K562 (cell line): ENCODE results near the gene ARL6IP6. TPM values are rescaled to one million over a fixed set of nuclear protein-coding genes. Genes with fewer than 3 reads are reported as not detected.

ENCODE experiments used
- CBFA2T3 ChIP-seq: fragments of 450-650 bp; IDR thresholded peaks from 2 replicates; pipeline ENCODE4 v1.6.1; 2017
- CREB1 ChIP-seq, 2 experiments: sonication (generic) in 1 of 2; formaldehyde crosslinking in 1 of 2; IDR thresholded peaks; 2 replicates each; pipeline versions ENCODE4 v1.6.1 to v1.8.0; 2012 to 2022; ENCODE audit warnings: inconsistent platforms in 1 of 2, mild to moderate bottlenecking in 1 of 2, missing genetic modification reagents in 1 of 2, moderate library complexity in 1 of 2
- MTA1 ChIP-seq: fragments of 450-650 bp; IDR thresholded peaks from 2 replicates; pipeline ENCODE4 v1.6.1; 2017; ENCODE audit warnings: borderline replicate concordance
- RBM17 ChIP-seq: fragments of 200-400 bp; formaldehyde crosslinking; IDR thresholded peaks from 2 replicates; pipeline ENCODE4 v1.6.1; 2017; ENCODE audit warnings: low read depth, mild to moderate bottlenecking, low read length, borderline replicate concordance
- SRSF1 ChIP-seq: fragments of 200-400 bp; formaldehyde crosslinking; IDR thresholded peaks from 2 replicates; pipeline ENCODE4 v1.6.1; 2017; ENCODE audit warnings: mild to moderate bottlenecking, low read depth, low read length, moderate library complexity
- STAT5A ChIP-seq: IDR thresholded peaks from 2 replicates; pipeline ENCODE4 v1.6.1; 2012; ENCODE audit warnings: low read length, inconsistent platforms, borderline replicate concordance
- TAF1 ChIP-seq: IDR thresholded peaks from 2 replicates; pipeline ENCODE4 v1.6.1; 2011; ENCODE audit warnings: mild to moderate bottlenecking, low read length, moderate library complexity; ENCODE audit not compliant: insufficient read depth, control insufficient read depth, severe bottlenecking; ENCODE audit errors: extremely low read depth
- TBP ChIP-seq: optimal IDR thresholded peaks from 2 replicates; pipeline ENCODE3; 2011; ENCODE audit warnings: low read depth, low read length, improper control_type of control experiment
- ZFPM2 ChIP-seq: fragments of 250-450 bp; sonication (Bioruptor Pico); IDR thresholded peaks from 2 replicates; pipeline ENCODE4 v1.5.1; 2022; ENCODE audit warnings: mild to moderate bottlenecking
- ZNF212 ChIP-seq: fragments of 450-650 bp; formaldehyde crosslinking; IDR thresholded peaks from 2 replicates; pipeline ENCODE4 v1.4.0; 2020; ENCODE audit warnings: mild to moderate bottlenecking
- ZNF354B ChIP-seq: fragments of 250-450 bp; sonication (Bioruptor Pico); IDR thresholded peaks from 2 replicates; pipeline ENCODE4 v1.4.0; 2020
- polyA plus RNA-seq, 8 experiments: library from polyadenylated mRNA; depleted of rRNA in 4 of 8; stranded (reverse) in 5 of 8; unstranded in 3 of 8; fragments of >200 nt; fragmentation: Nextera tagmentation in 2 of 8; fragmentation: Illumina TruSeq in 1 of 8; extraction: Ambion mirVana in 2 of 8; extraction: Trizol in 1 of 8; gene quantifications; 2 replicates each; pipeline versions ENCODE4 v1.2.1 to v1.2.3, GENCODE V29; 2011 to 2014; ENCODE audit warnings: inconsistent platforms in 1 of 8, missing spikeins in 1 of 8
- total RNA-seq, 7 experiments: library from RNA; depleted of rRNA in 6 of 7; stranded (reverse); fragments of >200 nt in 6 of 7; fragmentation: Illumina TruSeq in 2 of 7; extraction: Trizol in 2 of 7; gene quantifications; 2 replicates each; pipeline versions ENCODE4 v1.2.1 to v1.2.3, GENCODE V29; 2011 to 2021; ENCODE audit warnings: low replicate concordance in 1 of 7
- TF ChIP-seq, protein P1 (sequence below): fragments of 200-800 bp; sonication (Bioruptor generic); IDR thresholded peaks from 2 replicates; pipeline ENCODE4 v1.6.1; 2017; ENCODE audit warnings: missing genetic modification characterization, missing compliant biosample characterization
- TF ChIP-seq, protein P2 (sequence below), 2 experiments: fragments of 450-650 bp; conservative IDR thresholded peaks; 2 replicates each; pipeline ENCODE4 v1.6.1; 2017; ENCODE audit warnings: mild to moderate bottlenecking in 2 of 2, moderate library complexity in 2 of 2
- TF ChIP-seq, protein P3 (sequence below): fragments of 250-450 bp; sonication (Bioruptor Pico); IDR thresholded peaks from 2 replicates; pipeline ENCODE4 v1.5.0; 2020; ENCODE audit warnings: mild to moderate bottlenecking, borderline replicate concordance
- TF ChIP-seq, protein P4 (sequence below): fragments of 450-650 bp; conservative IDR thresholded peaks from 2 replicates; pipeline ENCODE4 v1.6.1; 2016; ENCODE audit warnings: missing genetic modification characterization, low read depth, mild to moderate bottlenecking, control low read depth, missing compliant biosample characterization
- TF ChIP-seq, protein P5 (sequence below), 2 experiments: IDR thresholded peaks; 2 replicates each; pipeline ENCODE4 v1.6.1; 2011; ENCODE audit warnings: borderline replicate concordance in 1 of 2, control low read depth in 1 of 2, low read depth in 1 of 2, low read length in 1 of 2, mild to moderate bottlenecking in 1 of 2, mixed read lengths in 1 of 2, moderate library complexity in 1 of 2; ENCODE audit not compliant: insufficient read depth in 1 of 2, insufficient read length in 1 of 2, poor library complexity in 1 of 2, severe bottlenecking in 1 of 2; ENCODE audit errors: extremely low read depth in 1 of 2

The ARL6IP6 gene
- total and polyA plus RNA-seq, 9 of the 15 experiments (the other 6 are each of a cell fraction or from before 2014, with no cell fraction given), result 19.2 to 98.5 (median 36.2) TPM

DNA sequence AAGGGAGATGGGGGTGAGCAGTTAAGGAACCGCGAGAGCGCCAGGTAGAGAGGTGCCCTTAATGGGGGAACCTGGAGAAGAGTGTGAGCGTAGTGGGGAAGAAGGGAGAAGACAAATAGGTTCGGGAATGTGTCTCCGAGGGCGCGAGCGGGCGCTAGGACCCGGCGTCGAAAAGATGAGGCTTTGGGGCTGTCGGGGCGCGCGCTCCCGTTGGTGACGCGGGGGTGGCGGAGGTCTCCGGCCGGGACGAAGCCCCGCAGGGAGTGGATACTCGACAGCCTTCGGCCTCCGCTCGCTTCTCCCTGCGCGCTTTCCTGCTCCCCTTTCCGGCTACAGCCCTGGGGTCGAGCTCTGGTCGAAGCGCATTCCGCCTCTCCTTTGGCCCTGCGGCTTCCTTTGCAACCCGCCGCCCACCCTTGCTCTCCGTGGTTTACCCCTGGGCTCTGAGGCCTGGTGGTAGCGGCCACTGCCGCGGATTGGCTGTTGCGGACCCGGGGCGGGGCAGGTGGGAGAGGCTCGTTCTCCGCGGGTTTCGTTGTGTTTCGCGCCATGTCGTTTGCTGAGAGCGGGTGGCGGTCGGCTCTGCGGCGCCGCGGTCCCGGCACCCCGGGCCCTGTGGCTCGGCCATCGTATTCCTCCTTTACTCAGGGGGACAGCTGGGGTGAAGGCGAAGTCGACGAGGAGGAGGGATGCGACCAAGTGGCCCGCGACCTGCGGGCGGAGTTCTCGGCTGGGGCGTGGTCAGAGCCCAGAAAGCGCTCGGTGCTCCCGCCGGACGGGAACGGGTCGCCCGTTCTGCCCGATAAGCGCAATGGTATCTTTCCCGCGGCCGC, at the start of gene ARL6IP6 (continued):
- TF ChIP-seq, protein P1, sequence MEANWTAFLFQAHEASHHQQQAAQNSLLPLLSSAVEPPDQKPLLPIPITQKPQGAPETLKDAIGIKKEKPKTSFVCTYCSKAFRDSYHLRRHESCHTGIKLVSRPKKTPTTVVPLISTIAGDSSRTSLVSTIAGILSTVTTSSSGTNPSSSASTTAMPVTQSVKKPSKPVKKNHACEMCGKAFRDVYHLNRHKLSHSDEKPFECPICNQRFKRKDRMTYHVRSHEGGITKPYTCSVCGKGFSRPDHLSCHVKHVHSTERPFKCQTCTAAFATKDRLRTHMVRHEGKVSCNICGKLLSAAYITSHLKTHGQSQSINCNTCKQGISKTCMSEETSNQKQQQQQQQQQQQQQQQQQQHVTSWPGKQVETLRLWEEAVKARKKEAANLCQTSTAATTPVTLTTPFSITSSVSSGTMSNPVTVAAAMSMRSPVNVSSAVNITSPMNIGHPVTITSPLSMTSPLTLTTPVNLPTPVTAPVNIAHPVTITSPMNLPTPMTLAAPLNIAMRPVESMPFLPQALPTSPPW, result 0 out of 2 replicates have a peak, but pooled peaks have one; percentile 22
- TF ChIP-seq, protein P2, sequence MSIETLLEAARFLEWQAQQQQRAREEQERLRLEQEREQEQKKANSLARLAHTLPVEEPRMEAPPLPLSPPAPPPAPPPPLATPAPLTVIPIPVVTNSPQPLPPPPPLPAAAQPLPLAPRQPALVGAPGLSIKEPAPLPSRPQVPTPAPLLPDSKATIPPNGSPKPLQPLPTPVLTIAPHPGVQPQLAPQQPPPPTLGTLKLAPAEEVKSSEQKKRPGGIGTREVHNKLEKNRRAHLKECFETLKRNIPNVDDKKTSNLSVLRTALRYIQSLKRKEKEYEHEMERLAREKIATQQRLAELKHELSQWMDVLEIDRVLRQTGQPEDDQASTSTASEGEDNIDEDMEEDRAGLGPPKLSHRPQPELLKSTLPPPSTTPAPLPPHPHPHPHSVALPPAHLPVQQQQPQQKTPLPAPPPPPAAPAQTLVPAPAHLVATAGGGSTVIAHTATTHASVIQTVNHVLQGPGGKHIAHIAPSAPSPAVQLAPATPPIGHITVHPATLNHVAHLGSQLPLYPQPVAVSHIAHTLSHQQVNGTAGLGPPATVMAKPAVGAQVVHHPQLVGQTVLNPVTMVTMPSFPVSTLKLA (conservative IDR thresholded peaks at IDR 0.05), result peak; percentile 84 to 85
- TF ChIP-seq, protein P3, sequence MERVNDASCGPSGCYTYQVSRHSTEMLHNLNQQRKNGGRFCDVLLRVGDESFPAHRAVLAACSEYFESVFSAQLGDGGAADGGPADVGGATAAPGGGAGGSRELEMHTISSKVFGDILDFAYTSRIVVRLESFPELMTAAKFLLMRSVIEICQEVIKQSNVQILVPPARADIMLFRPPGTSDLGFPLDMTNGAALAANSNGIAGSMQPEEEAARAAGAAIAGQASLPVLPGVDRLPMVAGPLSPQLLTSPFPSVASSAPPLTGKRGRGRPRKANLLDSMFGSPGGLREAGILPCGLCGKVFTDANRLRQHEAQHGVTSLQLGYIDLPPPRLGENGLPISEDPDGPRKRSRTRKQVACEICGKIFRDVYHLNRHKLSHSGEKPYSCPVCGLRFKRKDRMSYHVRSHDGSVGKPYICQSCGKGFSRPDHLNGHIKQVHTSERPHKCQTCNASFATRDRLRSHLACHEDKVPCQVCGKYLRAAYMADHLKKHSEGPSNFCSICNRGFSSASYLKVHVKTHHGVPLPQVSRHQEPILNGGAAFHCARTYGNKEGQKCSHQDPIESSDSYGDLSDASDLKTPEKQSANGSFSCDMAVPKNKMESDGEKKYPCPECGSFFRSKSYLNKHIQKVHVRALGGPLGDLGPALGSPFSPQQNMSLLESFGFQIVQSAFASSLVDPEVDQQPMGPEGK (CRISPR knock-in tag), result 0 out of 2 replicates have a peak, but pooled peaks have one; percentile 62
- TF ChIP-seq MTA1, result no peak
- TF ChIP-seq TBP, result peak; percentile 90
- 0 out of 2 replicates have a peak, but pooled peaks have one; percentile 17 for TF ChIP-seq CBFA2T3
- TF ChIP-seq, protein P4, sequence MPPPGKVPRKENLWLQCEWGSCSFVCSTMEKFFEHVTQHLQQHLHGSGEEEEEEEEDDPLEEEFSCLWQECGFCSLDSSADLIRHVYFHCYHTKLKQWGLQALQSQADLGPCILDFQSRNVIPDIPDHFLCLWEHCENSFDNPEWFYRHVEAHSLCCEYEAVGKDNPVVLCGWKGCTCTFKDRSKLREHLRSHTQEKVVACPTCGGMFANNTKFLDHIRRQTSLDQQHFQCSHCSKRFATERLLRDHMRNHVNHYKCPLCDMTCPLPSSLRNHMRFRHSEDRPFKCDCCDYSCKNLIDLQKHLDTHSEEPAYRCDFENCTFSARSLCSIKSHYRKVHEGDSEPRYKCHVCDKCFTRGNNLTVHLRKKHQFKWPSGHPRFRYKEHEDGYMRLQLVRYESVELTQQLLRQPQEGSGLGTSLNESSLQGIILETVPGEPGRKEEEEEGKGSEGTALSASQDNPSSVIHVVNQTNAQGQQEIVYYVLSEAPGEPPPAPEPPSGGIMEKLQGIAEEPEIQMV (tag), result no peak
- no peak for TF ChIP-seq STAT5A
- TF ChIP-seq RBM17, result no peak
- no peak for TF ChIP-seq SRSF1
- no peak for TF ChIP-seq ZNF354B (CRISPR knock-in tag)
- TF ChIP-seq ZFPM2, result no peak
- TF ChIP-seq, protein P5, sequence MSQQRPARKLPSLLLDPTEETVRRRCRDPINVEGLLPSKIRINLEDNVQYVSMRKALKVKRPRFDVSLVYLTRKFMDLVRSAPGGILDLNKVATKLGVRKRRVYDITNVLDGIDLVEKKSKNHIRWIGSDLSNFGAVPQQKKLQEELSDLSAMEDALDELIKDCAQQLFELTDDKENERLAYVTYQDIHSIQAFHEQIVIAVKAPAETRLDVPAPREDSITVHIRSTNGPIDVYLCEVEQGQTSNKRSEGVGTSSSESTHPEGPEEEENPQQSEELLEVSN (IDR thresholded peaks at IDR 0.05; ENCODE audit: borderline replicate concordance in 1 of 2, extremely low read depth in 1 of 2, insufficient read depth in 1 of 2, insufficient read length in 1 of 2, low read depth in 1 of 2, low read length in 1 of 2, poor library complexity in 1 of 2, severe bottlenecking in 1 of 2), result peak; percentile 49
- TF ChIP-seq TAF1, result peak; percentile 96
- TF ChIP-seq ZNF212 (CRISPR knock-in tag), result no peak
- TF ChIP-seq CREB1 (IDR thresholded peaks at IDR 0.05), result peak; percentile 83
- peak; percentile 79 for TF ChIP-seq CREB1 (CRISPR knock-in tag; IDR thresholded peaks at IDR 0.05)
